IMR-90 (cell line): Measurements from ENCODE around the gene ATP2B2. TPM values are rescaled to one million over a fixed set of nuclear protein-coding genes. Genes with fewer than 3 reads are reported as not detected.

ENCODE experiments used
- ATAC-seq: fragments of 200-7000 bp; cut with Tn5 transposase; 2 replicates; pipeline ENCODE4 v1.9.1; 2020; ENCODE audit warnings: low read depth, mild to moderate bottlenecking, moderate library complexity
- BruUV-seq: library from RNA; stranded (reverse); fragments of 400-500 nt; replicated peaks from 2 replicates; lab custom pipeline; 2021; lab: Mats Ljungman, UMichigan
- CTCF ChIA-PET: fragments of 300-600 bp; formaldehyde crosslinking; extraction: SDS; loops from one replicate; lab custom pipeline; 2021; ENCODE audit warnings: antibody characterized with exemption; lab: Yijun Ruan, JAX
- POLR2A ChIA-PET: fragments of 300-600 bp; sonication (Branson Sonifier 250); formaldehyde crosslinking; loops from one replicate; lab custom pipeline; 2022; ENCODE audit warnings: antibody characterized with exemption; ENCODE audit not compliant: unreplicated experiment; lab: Charles Lee
- DNase-seq: peaks from one replicate; pipeline ENCODE4 v3.0.0; 2013
- H2AFZ ChIP-seq: replicated peaks from 2 replicates; pipeline ENCODE3; 2013; ENCODE audit warnings: low read length, mild to moderate bottlenecking; ENCODE audit not compliant: poor library complexity
- H2AK5ac ChIP-seq: 2 replicates; pipeline ENCODE4 v1.6.1; 2013; ENCODE audit warnings: low read depth, low read length, inconsistent platforms
- H2AK9ac ChIP-seq: replicated peaks from 2 replicates; pipeline ENCODE3; 2013; ENCODE audit warnings: mild to moderate bottlenecking, low read depth, low read length, moderate library complexity; ENCODE audit not compliant: poor library complexity
- H2BK120ac ChIP-seq: 2 replicates; pipeline ENCODE4 v1.6.1; 2013; ENCODE audit warnings: low read depth, low read length, inconsistent platforms
- H2BK15ac ChIP-seq: 3 replicates; pipeline ENCODE4 v1.6.1; 2013; ENCODE audit warnings: low read depth, low read length, inconsistent platforms
- H2BK20ac ChIP-seq: 2 replicates; pipeline ENCODE4 v1.6.1; 2013; ENCODE audit warnings: low read depth, mild to moderate bottlenecking, inconsistent platforms, low read length, moderate library complexity
- H2BK5ac ChIP-seq: 2 replicates; pipeline ENCODE4 v1.6.1; 2013; ENCODE audit warnings: mild to moderate bottlenecking, low read depth, low read length, inconsistent platforms; ENCODE audit not compliant: poor library complexity, severe bottlenecking
- H3K14ac ChIP-seq: replicated peaks from 2 replicates; pipeline ENCODE4 v1.6.1; 2013; ENCODE audit warnings: low read depth, low read length, inconsistent platforms
- H3K18ac ChIP-seq: 2 replicates; pipeline ENCODE4 v1.6.1; 2013; ENCODE audit warnings: low read depth, low read length, control low read depth
- H3K23ac ChIP-seq: 2 replicates; pipeline ENCODE4 v1.6.1; 2013; ENCODE audit warnings: low read depth, low read length, inconsistent platforms
- H3K27ac ChIP-seq: 2 replicates; pipeline ENCODE4 v1.5.1; 2013; ENCODE audit warnings: mild to moderate bottlenecking, control low read depth, low read length; ENCODE audit not compliant: insufficient read depth
- H3K27me3 ChIP-seq: 2 replicates; pipeline ENCODE4 v1.6.1; 2013; ENCODE audit warnings: low read length; ENCODE audit not compliant: control insufficient read depth, insufficient read depth
- H3K36me3 ChIP-seq: 2 replicates; pipeline ENCODE4 v1.6.1; 2013; ENCODE audit warnings: low read length, mixed read lengths; ENCODE audit not compliant: control insufficient read depth, insufficient read depth
- H3K4ac ChIP-seq: 2 replicates; pipeline ENCODE4 v1.6.1; 2013; ENCODE audit warnings: low read depth, low read length, inconsistent platforms
- H3K4me1 ChIP-seq: 2 replicates; pipeline ENCODE4 v1.6.1; 2013; ENCODE audit warnings: low read length, mixed read lengths; ENCODE audit not compliant: control insufficient read depth, insufficient read depth
- H3K4me2 ChIP-seq: 2 replicates; pipeline ENCODE4 v1.6.1; 2013; ENCODE audit warnings: low read depth, mild to moderate bottlenecking, control low read depth, low read length, moderate library complexity
- H3K4me3 ChIP-seq: 2 replicates; pipeline ENCODE4 v1.5.1; 2013; ENCODE audit warnings: low read depth, mild to moderate bottlenecking, control low read depth, low read length, moderate library complexity; ENCODE audit not compliant: insufficient read depth
- H3K56ac ChIP-seq: 2 replicates; pipeline ENCODE4 v1.6.1; 2013; ENCODE audit warnings: low read length, inconsistent platforms; ENCODE audit not compliant: insufficient read depth; ENCODE audit errors: extremely low read depth
- H3K79me1 ChIP-seq, 2 experiments: 2 replicates each; pipeline ENCODE4 v1.6.1; 2013; ENCODE audit warnings: low read length in 2 of 2, inconsistent platforms in 1 of 2, low read depth in 1 of 2
- H3K9ac ChIP-seq: 2 replicates; pipeline ENCODE4 v1.6.1; 2013; ENCODE audit warnings: low read depth, low read length, control low read depth
- H3K9me1 ChIP-seq: 2 replicates; pipeline ENCODE4 v1.6.1; 2013; ENCODE audit warnings: low read length, inconsistent platforms; ENCODE audit not compliant: insufficient read depth
- H3K9me3 ChIP-seq: 2 replicates; pipeline ENCODE4 v1.6.1; 2013; ENCODE audit warnings: low read length; ENCODE audit not compliant: control insufficient read depth, insufficient read depth
- H4K20me1 ChIP-seq: 2 replicates; pipeline ENCODE4 v1.6.1; 2013; ENCODE audit warnings: low read length, inconsistent platforms; ENCODE audit not compliant: insufficient read depth
- H4K5ac ChIP-seq: 2 replicates; pipeline ENCODE4 v1.6.1; 2013; ENCODE audit warnings: mild to moderate bottlenecking, low read depth, low read length, control low read depth
- H4K8ac ChIP-seq, 2 experiments: 2 replicates each; pipeline ENCODE4 v1.6.1; 2013; ENCODE audit warnings: low read depth in 2 of 2, low read length in 2 of 2, control low read depth in 1 of 2, inconsistent platforms in 1 of 2
- H4K91ac ChIP-seq: 2 replicates; pipeline ENCODE4 v1.6.1; 2013; ENCODE audit warnings: low read depth, low read length, inconsistent platforms; ENCODE audit not compliant: insufficient read depth
- MAFK ChIP-seq: IDR thresholded peaks from 2 replicates; pipeline ENCODE4 v1.6.1; 2012; ENCODE audit warnings: low read depth, low read length, improper control_type of control experiment
- POLR2A ChIP-seq: IDR thresholded peaks from 2 replicates; pipeline ENCODE4 v1.6.1; 2012; ENCODE audit warnings: mild to moderate bottlenecking, low read depth, low read length
- WGBS, 2 experiments: methylation state at CpG; one replicate each; pipeline versions ENCODE4 v1.1.5 to v1.1.7; 2013; ENCODE audit warnings: missing lambda C conversion rate in 2 of 2; ENCODE audit not compliant: insufficient read length in 1 of 2; ENCODE audit errors: extremely low coverage in 2 of 2; 5-methylcytosine and 5-hydroxymethylcytosine counted together
- dilution Hi-C: fragments of 300-500 bp; cut with HindIII; formaldehyde crosslinking; loops from one replicate; pipeline ENCODE4 v1.14.3; 2018; ENCODE audit warnings: low sequenced_read_pairs; ENCODE audit not compliant: unreplicated experiment
- in situ Hi-C: fragments of 300-500 bp; cut with MboI; formaldehyde crosslinking; loops from 3 replicates; pipeline ENCODE4 v1.14.3; 2019; ENCODE audit warnings: low sequenced_read_pairs, inconsistent platforms, mixed read lengths
- intact Hi-C: fragments of 100-400 bp; cut with micrococcal nuclease; formaldehyde crosslinking; loops from 2 replicates; pipeline ENCODE4 v1.10.0; 2022
- polyA plus RNA-seq, 3 experiments: library from polyadenylated mRNA; depleted of rRNA; stranded (reverse); fragments of >200 nt; gene quantifications; 2 replicates each; pipeline ENCODE4 v1.2.3, GENCODE V29; 2012; ENCODE audit warnings: low replicate concordance in 1 of 3
- total RNA-seq: library from RNA; depleted of rRNA; stranded (reverse); fragments of >200 nt; gene quantifications from 2 replicates; pipeline ENCODE4 v1.2.3, GENCODE V29; 2012
- TF ChIP-seq, protein P1 (sequence below): fragments of 150-350 bp; IDR thresholded peaks from 2 replicates; pipeline ENCODE4 v1.6.1; 2016; ENCODE audit warnings: low read depth, mild to moderate bottlenecking, low read length, moderate library complexity, borderline replicate concordance
- TF ChIP-seq, protein P2 (sequence below): fragments of 150-350 bp; IDR thresholded peaks from 2 replicates; pipeline ENCODE4 v1.6.1; 2017; ENCODE audit warnings: mild to moderate bottlenecking, antibody characterized with exemption, low read length, low read depth
- TF ChIP-seq, protein P3 (sequence below): conservative IDR thresholded peaks from 2 replicates; pipeline ENCODE4 v1.5.1; 2012; ENCODE audit warnings: mild to moderate bottlenecking, low read depth, low read length, improper control_type of control experiment

The ATP2B2 gene
- total and polyA plus RNA-seq, 2 of the 4 experiments (the other 2 are of a cell fraction): under 0.01 to 0.02 TPM

DNA sequence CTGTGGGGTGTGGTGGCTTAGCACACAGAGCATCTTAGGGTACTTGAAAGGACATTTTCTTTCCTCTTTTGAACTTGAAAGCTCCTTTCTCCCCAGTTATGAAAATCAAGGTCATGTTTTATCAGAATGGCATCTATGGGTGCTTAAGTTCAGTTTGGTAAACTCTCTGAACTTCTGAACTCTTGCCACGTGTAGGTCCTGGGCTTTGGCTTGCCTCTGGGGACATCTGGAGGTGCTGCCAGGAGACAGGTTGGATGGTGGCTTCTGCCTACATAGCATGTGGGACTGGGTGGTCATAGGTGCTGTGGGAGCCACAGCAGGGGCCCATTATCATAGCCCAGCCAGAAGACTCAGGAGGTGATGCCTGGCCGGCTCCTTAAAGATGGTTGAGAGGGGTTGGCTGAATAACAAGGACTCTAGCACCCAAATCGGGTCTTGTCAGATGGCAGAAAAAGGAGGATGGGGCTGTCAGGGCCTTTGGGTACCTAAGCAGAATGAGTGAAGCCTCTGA lies 228.2 kb downstream of the ATP2B2 start:
- Histone ChIP-seq H3K4me2 (no peak overlapping the region), H3K9me3 (no peaks in the 10 kb centered on the region), H2BK5ac (no peak overlapping the region), H4K5ac (no peak overlapping the region), H3K23ac (no peak overlapping the region), H4K8ac (no peak overlapping the region), H3K27ac (no peak overlapping the region), H3K4me1 (peaks cover 4% of the 10 kb centered on the region; the same call in 1 of the 2 replicates), H3K56ac (no peak overlapping the region), H2AFZ (no peak overlapping the region), H3K14ac (no peak overlapping the region), H3K9me1 (peaks cover 3% of the 10 kb centered on the region; the same call in 1 of the 2 replicates), H3K18ac (no peak overlapping the region), H3K36me3 (peaks cover 35% of the 10 kb centered on the region), H3K79me1 (peaks cover 36 to 43% of the 10 kb centered on the region in 2 experiments), H4K20me1 (peaks cover 38% of the 10 kb centered on the region), H3K4ac (no peak overlapping the region), H2BK15ac (no peak overlapping the region), H4K91ac (no peak overlapping the region), H3K9ac (no peak overlapping the region), H3K27me3 (no peaks in the 10 kb centered on the region), H2BK20ac (no peak overlapping the region), H2AK9ac (no peak overlapping the region), H3K4me3 (no peak overlapping the region), H2AK5ac (no peak overlapping the region), H2BK120ac (no peak overlapping the region)
- in situ Hi-C loops: no loop called here
- ATAC-seq (no peak), DNase-seq (no peak)
- BruUV-seq: no TSS peak
- ChIA-PET POLR2A (interaction anchor here (0.6 kb wide), 1 partner anchor 21 kb away, joined by 5 read pairs; no protein-coding TSS in a partner anchor), CTCF (no interaction called here)
- intact Hi-C loops: no loop called here
- dilution Hi-C loops: no loop called here
- 100% methylated on average over 1 of the region's 3 CpGs; no CpG with 5 or more reads in 1 of the 2 experiments for WGBS, 2 experiments
- TF ChIP-seq MAFK (no peak), POLR2A (no peak)
- TF ChIP-seq, protein P1, sequence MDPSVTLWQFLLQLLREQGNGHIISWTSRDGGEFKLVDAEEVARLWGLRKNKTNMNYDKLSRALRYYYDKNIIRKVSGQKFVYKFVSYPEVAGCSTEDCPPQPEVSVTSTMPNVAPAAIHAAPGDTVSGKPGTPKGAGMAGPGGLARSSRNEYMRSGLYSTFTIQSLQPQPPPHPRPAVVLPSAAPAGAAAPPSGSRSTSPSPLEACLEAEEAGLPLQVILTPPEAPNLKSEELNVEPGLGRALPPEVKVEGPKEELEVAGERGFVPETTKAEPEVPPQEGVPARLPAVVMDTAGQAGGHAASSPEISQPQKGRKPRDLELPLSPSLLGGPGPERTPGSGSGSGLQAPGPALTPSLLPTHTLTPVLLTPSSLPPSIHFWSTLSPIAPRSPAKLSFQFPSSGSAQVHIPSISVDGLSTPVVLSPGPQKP: no peak
- TF ChIP-seq, protein P2, sequence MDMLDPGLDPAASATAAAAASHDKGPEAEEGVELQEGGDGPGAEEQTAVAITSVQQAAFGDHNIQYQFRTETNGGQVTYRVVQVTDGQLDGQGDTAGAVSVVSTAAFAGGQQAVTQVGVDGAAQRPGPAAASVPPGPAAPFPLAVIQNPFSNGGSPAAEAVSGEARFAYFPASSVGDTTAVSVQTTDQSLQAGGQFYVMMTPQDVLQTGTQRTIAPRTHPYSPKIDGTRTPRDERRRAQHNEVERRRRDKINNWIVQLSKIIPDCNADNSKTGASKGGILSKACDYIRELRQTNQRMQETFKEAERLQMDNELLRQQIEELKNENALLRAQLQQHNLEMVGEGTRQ: no peak
- TF ChIP-seq, protein P3, sequence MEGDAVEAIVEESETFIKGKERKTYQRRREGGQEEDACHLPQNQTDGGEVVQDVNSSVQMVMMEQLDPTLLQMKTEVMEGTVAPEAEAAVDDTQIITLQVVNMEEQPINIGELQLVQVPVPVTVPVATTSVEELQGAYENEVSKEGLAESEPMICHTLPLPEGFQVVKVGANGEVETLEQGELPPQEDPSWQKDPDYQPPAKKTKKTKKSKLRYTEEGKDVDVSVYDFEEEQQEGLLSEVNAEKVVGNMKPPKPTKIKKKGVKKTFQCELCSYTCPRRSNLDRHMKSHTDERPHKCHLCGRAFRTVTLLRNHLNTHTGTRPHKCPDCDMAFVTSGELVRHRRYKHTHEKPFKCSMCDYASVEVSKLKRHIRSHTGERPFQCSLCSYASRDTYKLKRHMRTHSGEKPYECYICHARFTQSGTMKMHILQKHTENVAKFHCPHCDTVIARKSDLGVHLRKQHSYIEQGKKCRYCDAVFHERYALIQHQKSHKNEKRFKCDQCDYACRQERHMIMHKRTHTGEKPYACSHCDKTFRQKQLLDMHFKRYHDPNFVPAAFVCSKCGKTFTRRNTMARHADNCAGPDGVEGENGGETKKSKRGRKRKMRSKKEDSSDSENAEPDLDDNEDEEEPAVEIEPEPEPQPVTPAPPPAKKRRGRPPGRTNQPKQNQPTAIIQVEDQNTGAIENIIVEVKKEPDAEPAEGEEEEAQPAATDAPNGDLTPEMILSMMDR: no peak
